Large intestine (tissue), 3 donors: ENCODE measurements around the gene BPIFB3. TPM values are rescaled to one million over a fixed set of nuclear protein-coding genes. Genes with fewer than 3 reads are reported as not detected.
"Not testable (repeated sequence)": the region's sequence is repeated elsewhere in the genome, so short reads cannot be mapped to it uniquely, and the experiment has no call there.

Source experiments
- DNase-seq, 2 donors: peaks; one replicate each; pipeline versions ENCODE4 v3.0.0 to v3.0.0-alpha.2; 2013
- H3K27ac ChIP-seq: one replicate; pipeline ENCODE4 v1.5.1; 2013; ENCODE audit warnings: low read length
- H3K27me3 ChIP-seq: 2 replicates; pipeline ENCODE4 v1.6.1; 2013; ENCODE audit warnings: low read length; ENCODE audit not compliant: control insufficient read depth, insufficient read depth
- H3K36me3 ChIP-seq: 2 replicates; pipeline ENCODE4 v1.6.1; 2013; ENCODE audit warnings: low read length; ENCODE audit not compliant: control insufficient read depth, insufficient read depth
- H3K4me1 ChIP-seq: one replicate; pipeline ENCODE4 v1.6.1; 2013; ENCODE audit warnings: low read length; ENCODE audit not compliant: control insufficient read depth, insufficient read depth
- H3K4me3 ChIP-seq: one replicate; pipeline ENCODE4 v1.5.1; 2013; ENCODE audit warnings: low read length
- H3K9me3 ChIP-seq: one replicate; pipeline ENCODE4 v1.6.1; 2013; ENCODE audit warnings: mild to moderate bottlenecking, low read depth, low read length, moderate library complexity; ENCODE audit not compliant: control insufficient read depth
- WGBS: methylation state at CpG from one replicate; pipeline ENCODE4 v1.1.5; 2013; ENCODE audit warnings: low lambda C conversion rate; ENCODE audit not compliant: insufficient coverage; 5-methylcytosine and 5-hydroxymethylcytosine counted together
- polyA plus RNA-seq: library from polyadenylated mRNA; unstranded; fragments of 120-200 nt; gene quantifications from one replicate; pipeline ENCODE4 v1.2.1, GENCODE V29; 2013

Gene BPIFB3
- polyA plus RNA-seq, 1 donor, result not detected

- Histone ChIP-seq H3K27ac (no peak overlapping the region), H3K27me3 (peaks cover 5% of the 10 kb centered on the region), H3K36me3 (no peaks in the 10 kb centered on the region), H3K9me3 (no peaks in the 10 kb centered on the region), H3K4me3 (no peak overlapping the region), H3K4me1 (no peaks in the 10 kb centered on the region)
- no CpG with 5 or more reads among the region's 8 CpGs for WGBS
- DNase-seq, result no peak
Observed at GRCh38 chr20:33105316-33105924, 51.7 kb downstream of the BPIFB3 start.

- WGBS, result no CpG with 5 or more reads among the region's 7 CpGs
- peak in 1 of 2 donors; percentile 29 for DNase-seq
- H3K27me3 ChIP-seq, H3K4me1 ChIP-seq, H3K9me3 ChIP-seq, H3K36me3 ChIP-seq, H3K27ac ChIP-seq, H3K4me3 ChIP-seq: not testable (repeated sequence)
Observed at GRCh38 chr20:33106058-33106620, 52.4 kb downstream of the BPIFB3 start.

GRCh38 chr20:33108661-33109060, 55.0 kb downstream of the BPIFB3 start:
- no peaks in the 10 kb centered on the region for H3K9me3 ChIP-seq
- WGBS, result 40% methylated on average over 1 of the region's 2 CpGs
- no peak for DNase-seq
- peaks cover 5% of the 10 kb centered on the region for H3K27me3 ChIP-seq
- H3K4me3 ChIP-seq, result no peak overlapping the region
- H3K27ac ChIP-seq, result no peak overlapping the region
- H3K36me3 ChIP-seq, result no peaks in the 10 kb centered on the region
- no peaks in the 10 kb centered on the region for H3K4me1 ChIP-seq

- no peak overlapping the region for H3K27ac ChIP-seq
- 92% methylated on average over 2 of the region's 8 CpGs for WGBS
- H3K9me3 ChIP-seq, result peaks cover 4% of the 10 kb centered on the region
Observed at GRCh38 chr20:33110147-33110825, 56.6 kb downstream of the BPIFB3 start.

GRCh38 chr20:33111306-33111705, 57.6 kb downstream of the BPIFB3 start:
- H3K9me3 ChIP-seq, result peaks cover 4% of the 10 kb centered on the region
- H3K27ac ChIP-seq, result no peak overlapping the region
- no peaks in the 10 kb centered on the region for H3K27me3 ChIP-seq
- no peak for DNase-seq
- H3K36me3 ChIP-seq, result no peaks in the 10 kb centered on the region
- no peak overlapping the region for H3K4me3 ChIP-seq
- no peaks in the 10 kb centered on the region for H3K4me1 ChIP-seq
- WGBS, result no CpG with 5 or more reads among the region's 5 CpGs

More at GRCh38 chr20:33110147-33110825, 56.6 kb downstream of the BPIFB3 start:
- H3K27me3 ChIP-seq, result peaks cover 4% of the 10 kb centered on the region
- no peaks in the 10 kb centered on the region for H3K36me3 ChIP-seq
- no peak overlapping the region for H3K4me3 ChIP-seq
- no peak for DNase-seq
- no peaks in the 10 kb centered on the region for H3K4me1 ChIP-seq

- DNase-seq, result no peak
- no peaks in the 10 kb centered on the region for H3K27me3 ChIP-seq
- H3K9me3 ChIP-seq, result peaks cover 4% of the 10 kb centered on the region
- H3K27ac ChIP-seq, result no peak overlapping the region
- H3K4me1 ChIP-seq, result no peaks in the 10 kb centered on the region
- no peak overlapping the region for H3K4me3 ChIP-seq
- H3K36me3 ChIP-seq, result no peaks in the 10 kb centered on the region
- no CpG with 5 or more reads among the region's 7 CpGs for WGBS
Observed at GRCh38 chr20:33112547-33113386, 59.1 kb downstream of the BPIFB3 start.

- Histone ChIP-seq H3K27ac (no peak overlapping the region), H3K4me3 (no peak overlapping the region), H3K9me3 (peaks cover 4% of the 10 kb centered on the region), H3K4me1 (no peaks in the 10 kb centered on the region), H3K27me3 (no peaks in the 10 kb centered on the region), H3K36me3 (no peaks in the 10 kb centered on the region)
- no peak for DNase-seq
- no CpG with 5 or more reads among the region's 6 CpGs for WGBS
Observed at GRCh38 chr20:33113387-33113908, 59.7 kb downstream of the BPIFB3 start.

- not testable (repeated sequence) for DNase-seq, H3K36me3 ChIP-seq, H3K27me3 ChIP-seq, H3K4me3 ChIP-seq, H3K27ac ChIP-seq, H3K9me3 ChIP-seq, H3K4me1 ChIP-seq
- WGBS, result no CpG with 5 or more reads among the region's 34 CpGs
Observed at GRCh38 chr20:33115501-33115900, 61.8 kb downstream of the BPIFB3 start.

- Histone ChIP-seq H3K27me3 (peaks cover 2% of the 10 kb centered on the region), H3K9me3 (peaks cover under 1% of the 10 kb centered on the region), H3K36me3 (no peaks in the 10 kb centered on the region), H3K4me3 (no peak overlapping the region), H3K27ac (no peak overlapping the region), H3K4me1 (no peaks in the 10 kb centered on the region)
- WGBS, result 100% methylated on average over 1 of the region's 3 CpGs
- no peak for DNase-seq
Observed at GRCh38 chr20:33119725-33120720, 66.3 kb downstream of the BPIFB3 start.
